ENCODE data around the gene DAB1. TPM values are rescaled to one million over a fixed set of nuclear protein-coding genes. Genes with fewer than 3 reads are reported as not detected.
"Not testable (repeated sequence)": the region's sequence is repeated elsewhere in the genome, so short reads cannot be mapped to it uniquely, and the experiment has no call there.

DAB1 gene
- total RNA-seq, 1 donor from 2014 or later, result 1.9 TPM

DNA sequence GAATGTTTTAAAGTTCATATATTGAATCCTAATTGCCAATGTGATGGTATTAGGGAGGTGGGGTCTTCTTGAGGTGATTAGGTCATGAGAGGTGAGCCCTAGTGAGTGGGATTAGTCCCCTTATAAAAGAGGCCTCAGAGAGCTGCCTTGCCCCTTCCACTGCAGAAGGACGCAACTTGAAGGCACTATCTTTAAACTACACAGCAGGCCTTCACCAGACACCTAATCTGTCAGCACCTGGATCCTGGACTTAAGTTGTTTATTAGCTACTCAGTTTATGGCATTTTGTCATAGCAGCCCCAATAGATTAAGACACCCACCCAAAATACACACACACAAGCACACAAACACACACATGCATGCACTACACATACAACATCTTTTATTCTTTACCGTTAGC lies 61.4 kb downstream of the DAB1 start:
- DNase-seq (ENCODE audit: low spot score), result no peak

DNA sequence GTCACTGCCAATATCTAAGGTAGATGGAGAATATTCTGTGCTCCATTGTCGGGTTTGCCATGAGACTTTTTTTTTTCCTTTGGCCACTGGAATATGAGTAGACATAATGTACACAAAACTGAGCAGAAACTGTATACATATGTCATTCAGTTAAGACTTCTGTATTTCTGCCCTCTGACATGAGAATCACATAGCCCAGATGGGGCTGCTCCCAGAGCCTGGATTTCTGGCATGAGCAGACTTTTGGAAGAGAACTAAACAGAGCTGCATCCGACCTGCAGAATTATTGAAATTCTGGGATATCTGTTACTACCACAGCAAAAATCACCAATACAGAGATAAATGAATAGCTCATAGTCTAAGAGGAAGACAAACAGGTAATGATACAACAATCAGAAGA lies 62.3 kb downstream of the DAB1 start:
- no peak for DNase-seq (ENCODE audit: low spot score)

DNA sequence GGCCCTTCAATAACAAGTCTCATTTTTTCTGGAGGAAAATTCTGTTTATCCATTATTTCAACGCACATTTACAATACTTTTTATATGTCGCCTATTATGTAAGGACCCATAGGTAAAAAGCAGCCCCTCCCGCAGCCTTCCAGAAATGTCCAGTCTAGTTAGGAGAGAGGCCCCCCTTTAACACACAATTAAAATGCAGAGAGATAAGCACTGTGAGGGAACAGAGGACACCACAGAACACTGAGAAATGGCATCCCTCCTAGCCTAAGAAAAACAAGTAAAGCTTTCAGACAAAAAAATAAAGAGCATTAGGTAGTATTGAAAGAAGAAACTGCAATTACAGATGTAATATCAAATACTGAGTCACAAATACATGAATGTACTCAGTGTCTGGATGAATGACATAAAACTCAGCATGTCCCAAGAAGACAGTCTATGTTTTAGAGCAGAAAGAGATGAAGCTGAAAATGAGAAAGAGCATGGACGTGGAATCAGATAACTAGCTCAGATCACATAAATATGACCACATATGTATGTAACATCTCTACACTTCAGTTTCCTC lies 62.9 kb downstream of the DAB1 start:
- DNase-seq (ENCODE audit: low spot score), result no peak

DNA sequence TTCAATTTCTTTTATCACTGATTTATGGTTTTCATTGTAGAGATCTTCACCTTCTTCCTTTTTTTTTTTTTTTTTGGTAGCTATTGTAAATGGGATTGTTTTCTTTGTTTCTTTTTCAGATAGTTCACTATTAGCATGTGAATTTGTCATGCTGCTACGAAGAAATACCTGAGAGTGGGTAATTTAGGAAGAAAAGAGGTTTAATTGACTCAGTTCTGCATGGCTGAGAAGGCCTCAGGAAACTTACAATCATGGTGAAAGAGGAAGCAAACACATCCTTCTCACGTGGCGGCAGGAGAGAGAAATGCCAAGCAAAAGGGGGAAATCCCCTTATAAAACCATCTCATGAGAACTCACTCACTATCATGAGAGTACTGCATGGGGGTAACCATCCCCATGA lies 66.4 kb downstream of the DAB1 start:
- no peak for DNase-seq (ENCODE audit: low spot score)

- no peak for DNase-seq (ENCODE audit: low spot score)
Measured at GRCh38 chr1:57353654-57354053, 70.2 kb downstream of the DAB1 start.

GRCh38 chr1:57350610-57351009 lies 73.2 kb downstream of the DAB1 start:
- no peak for DNase-seq (ENCODE audit: low spot score)

- DNase-seq (ENCODE audit: low spot score), result no peak
Measured at GRCh38 chr1:57348921-57349320, 74.9 kb downstream of the DAB1 start.

DNA sequence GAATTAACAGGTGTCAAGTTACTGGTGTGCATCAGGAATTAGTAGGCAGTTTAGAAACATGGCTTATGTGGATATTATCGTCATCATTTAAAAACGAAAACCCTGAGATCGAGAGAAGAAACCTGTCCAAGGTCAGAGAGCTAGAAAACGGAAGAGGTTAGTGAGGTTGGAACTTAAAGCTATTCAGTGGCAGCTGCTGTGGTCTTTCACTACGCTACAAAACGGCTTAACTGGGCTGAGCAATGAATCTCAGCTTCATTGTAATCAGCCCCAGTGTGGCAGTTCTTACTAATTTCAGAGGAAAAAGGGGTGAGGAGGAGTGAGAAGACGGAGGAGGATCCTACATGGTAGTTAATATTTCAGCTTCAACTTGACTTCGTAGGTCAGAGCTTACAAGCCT lies 77.9 kb downstream of the DAB1 start:
- no peak for DNase-seq (ENCODE audit: low spot score)

GRCh38 chr1:57344265-57344664 lies 79.6 kb downstream of the DAB1 start:
- DNase-seq (ENCODE audit: low spot score), result no peak

DNA sequence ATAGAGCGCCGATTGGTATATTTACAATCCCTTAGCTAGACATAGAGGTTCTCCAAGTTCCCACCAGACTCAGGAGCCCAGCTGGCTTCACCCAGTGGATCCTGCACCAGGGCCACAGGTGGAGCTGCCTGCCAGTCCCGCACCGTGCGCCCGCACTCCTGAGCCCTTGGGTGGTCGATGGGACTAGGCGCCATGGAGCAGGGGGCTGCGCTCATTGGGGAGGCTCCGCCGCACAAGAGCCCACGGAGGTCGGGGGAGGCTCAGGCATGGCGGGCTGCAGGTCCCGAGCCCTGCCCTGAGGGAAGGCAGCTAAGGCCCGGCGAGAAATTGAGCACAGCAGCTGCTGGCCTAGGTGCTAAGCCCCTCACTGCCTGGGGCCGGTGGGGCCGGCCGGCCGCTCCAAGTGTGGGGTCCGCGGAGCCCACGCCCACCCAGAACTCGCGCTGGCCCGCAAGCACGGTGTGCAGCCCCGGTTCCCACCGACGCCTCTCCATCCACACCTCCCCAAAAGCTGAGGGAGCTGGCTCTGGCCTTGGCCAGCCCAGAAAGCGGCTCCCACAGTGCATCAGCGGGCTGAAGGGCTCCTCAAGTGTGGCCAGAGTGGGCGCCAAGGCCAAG lies 80.5 kb downstream of the DAB1 start:
- DNase-seq (ENCODE audit: low spot score), result not testable (repeated sequence)

- no peak for DNase-seq (ENCODE audit: low spot score)
Measured at GRCh38 chr1:57341721-57342120, 82.1 kb downstream of the DAB1 start.

DNA sequence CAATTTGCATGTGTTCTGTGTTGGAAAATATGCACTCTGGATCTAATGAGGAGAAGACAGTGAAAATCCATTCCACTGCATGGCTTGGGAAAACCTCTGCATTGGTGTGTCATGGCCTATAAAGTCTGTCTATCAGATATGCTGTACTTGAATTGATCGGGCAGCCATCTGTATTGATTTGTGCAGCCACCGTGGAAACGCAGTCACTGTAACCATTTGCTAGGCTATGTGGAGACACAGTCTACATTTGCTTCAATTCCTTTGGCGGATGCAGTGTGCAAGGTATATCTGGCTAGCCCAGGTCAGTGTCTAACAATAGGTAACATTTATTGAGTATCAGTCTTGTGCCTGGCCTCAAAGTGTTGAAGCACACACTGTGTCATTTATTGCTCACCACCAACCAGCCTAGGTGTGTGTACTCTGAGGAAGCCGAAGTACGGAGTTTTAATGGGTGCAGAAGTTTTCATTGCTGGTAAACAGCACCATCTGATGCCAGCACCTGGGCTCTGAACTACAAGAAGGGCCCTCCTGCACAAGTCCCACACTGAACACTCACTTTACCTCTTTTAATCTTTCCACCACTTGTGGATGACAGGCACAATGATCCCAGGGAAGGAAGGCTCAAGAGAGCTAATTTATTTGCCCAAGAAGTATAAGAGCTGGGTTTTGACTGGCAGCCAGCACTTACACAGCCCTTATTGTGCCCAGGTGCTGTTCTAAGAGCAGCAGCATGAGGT lies 83.4 kb downstream of the DAB1 start:
- no peak for DNase-seq (ENCODE audit: low spot score)

- no peak for DNase-seq (ENCODE audit: low spot score)
Measured at GRCh38 chr1:57337623-57338022, 86.2 kb downstream of the DAB1 start.

DNA sequence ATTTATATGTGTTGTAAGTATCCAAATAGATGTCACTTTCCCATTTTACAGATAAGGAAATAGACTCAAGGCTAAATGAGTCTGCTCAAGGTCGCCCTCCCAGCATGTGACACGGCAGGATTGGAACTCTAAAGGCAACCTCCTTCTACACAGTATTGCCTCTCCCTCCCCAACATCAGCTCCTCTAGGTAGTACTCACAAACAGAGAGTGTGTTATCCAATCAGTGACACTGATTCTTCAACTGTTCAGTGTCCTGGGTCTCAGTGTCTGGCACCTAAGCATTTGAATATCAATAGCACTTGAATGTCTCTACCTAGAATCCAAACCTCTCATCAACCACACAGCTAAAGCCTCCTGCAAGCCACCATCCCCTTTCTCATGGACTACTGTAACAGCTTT lies 87.1 kb downstream of the DAB1 start:
- DNase-seq (ENCODE audit: low spot score), result no peak

DNA sequence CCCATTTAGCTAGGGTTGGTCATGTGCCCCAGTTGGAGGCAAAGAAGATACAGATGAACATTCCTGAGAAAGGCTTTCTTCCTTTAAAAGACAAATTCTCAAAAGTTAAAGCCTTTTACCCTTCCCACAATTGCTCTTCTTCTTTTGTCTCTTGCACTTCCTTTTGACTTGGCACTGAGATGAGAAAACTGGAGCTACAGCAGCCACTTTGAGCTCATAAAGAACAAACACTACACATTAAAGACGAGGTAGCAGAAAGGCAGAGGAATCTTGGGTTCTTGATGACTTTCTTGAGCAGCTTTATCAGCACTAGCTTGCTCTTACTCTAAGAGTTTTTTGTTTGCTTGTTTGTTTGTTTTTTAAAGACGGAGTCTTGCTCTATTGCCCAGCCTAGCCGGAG lies 92.2 kb downstream of the DAB1 start:
- DNase-seq (ENCODE audit: low spot score), result no peak

- no peak for DNase-seq (ENCODE audit: low spot score)
Measured at GRCh38 chr1:57329937-57330336, 93.9 kb downstream of the DAB1 start.

- DNase-seq (ENCODE audit: low spot score), result no peak
Measured at GRCh38 chr1:57329001-57329527, 94.8 kb downstream of the DAB1 start.

DNA sequence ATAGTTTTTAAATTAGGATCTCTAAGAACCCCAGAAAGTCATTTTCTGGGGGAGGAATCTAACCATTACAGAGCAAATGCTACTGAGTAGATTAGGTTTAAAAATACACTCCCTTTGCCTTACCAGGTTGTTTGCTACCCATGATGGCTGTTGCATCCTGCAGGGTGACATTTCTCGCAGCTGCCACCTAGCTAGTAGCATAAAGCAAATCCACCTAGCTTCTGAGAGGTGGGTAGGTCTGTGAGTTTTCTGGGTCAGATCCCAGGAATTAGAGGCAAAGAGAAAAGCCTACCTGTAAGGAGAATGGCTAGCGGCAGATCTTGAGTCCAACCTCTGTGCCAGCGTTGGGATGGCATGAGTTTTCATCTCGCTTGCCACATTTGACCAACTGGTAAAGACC lies 95.9 kb downstream of the DAB1 start:
- DNase-seq (ENCODE audit: low spot score), result no peak

DNA sequence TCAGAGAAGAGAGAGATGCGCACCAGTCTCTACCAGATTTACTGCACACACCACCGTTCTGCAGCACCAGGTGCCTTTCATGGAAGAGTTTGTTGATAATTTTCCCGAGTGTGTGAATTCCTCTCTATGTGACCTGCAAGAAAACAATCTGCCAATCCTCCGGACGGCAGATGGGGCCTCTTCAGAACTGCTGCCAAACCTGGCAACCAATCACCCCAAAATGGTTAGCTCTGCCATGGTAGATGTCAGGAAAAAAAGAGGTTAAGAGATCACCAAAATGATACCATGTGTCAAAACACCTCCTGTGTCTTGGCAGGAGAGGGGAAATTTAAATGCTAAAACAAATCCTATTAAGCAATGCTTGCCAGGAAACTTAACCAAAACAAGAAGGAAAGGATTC lies 96.5 kb downstream of the DAB1 start:
- no peak for DNase-seq (ENCODE audit: low spot score)

- DNase-seq (ENCODE audit: low spot score), result no peak
Measured at GRCh38 chr1:57325536-57325935, 98.3 kb downstream of the DAB1 start.

DNA sequence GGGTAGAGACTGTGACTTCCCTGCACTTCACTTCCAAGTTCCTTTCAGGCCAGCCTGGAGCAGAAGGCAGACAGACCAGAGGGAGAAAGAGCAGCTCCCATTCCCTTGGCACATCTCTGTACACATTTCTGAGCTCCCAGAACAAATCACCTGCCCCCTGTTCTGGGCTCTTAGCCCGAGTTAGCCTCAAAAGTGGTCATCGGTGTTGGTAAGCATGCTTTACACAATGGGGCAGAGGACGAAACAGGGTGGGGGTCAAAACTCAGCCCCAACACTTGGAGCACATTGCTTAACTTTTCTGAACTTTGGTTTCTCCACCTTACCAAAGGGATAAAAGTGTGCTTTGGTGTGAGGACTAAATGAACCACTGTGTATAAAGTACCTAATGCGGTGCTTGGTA lies 98.7 kb downstream of the DAB1 start:
- no peak for DNase-seq (ENCODE audit: low spot score)

DNA sequence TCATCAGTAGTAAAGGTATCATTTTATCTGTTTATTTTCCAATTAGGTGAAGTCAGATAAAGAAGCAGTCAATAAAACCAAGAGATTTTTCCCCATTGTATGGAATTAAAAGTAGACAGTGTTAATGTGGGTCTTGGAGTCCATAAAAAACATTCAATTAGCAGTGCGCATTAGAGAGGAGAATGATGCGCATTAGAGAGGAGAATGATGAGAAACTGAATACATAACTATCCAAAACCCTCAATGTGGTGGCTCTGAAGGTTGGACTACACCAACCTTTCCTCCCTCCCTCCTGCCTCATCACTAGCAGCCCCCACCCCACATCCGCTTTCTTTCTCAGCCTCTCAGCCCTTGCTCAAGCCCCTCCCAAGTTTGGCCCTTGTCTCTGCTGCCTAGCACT lies 99.5 kb downstream of the DAB1 start:
- DNase-seq (ENCODE audit: low spot score), result no peak

GRCh38 chr1:57321776-57322175 lies 102.1 kb downstream of the DAB1 start:
- no peak for DNase-seq (ENCODE audit: low spot score)

All from mesenteric fat pad (tissue), 1 donor.